Erythroblast (primary cell): ENCODE data around the gene ABAT.
"Not testable (repeated sequence)": the region's sequence is repeated elsewhere in the genome, so short reads cannot be mapped to it uniquely, and the experiment has no call there.

Experiments used
- DNase-seq, 2 experiments: peaks; one replicate each; lab custom pipeline; 2025; lab: John Stamatoyannopoulos, UW
- GATA1 ChIP-seq: IDR thresholded peaks from 2 replicates; pipeline ENCODE4 v1.6.1; 2011; ENCODE audit warnings: low read depth, mild to moderate bottlenecking, control low read depth, low read length, moderate library complexity
- POLR2A ChIP-seq: IDR thresholded peaks from 2 replicates; pipeline ENCODE4 v1.6.1; 2011; ENCODE audit warnings: mild to moderate bottlenecking, low read length

ABAT gene

GRCh38 chr16:8764525-8765250 is 90.3 kb downstream of the ABAT start:
- DNase-seq = no peak
- TF ChIP-seq GATA1 (no peak), POLR2A (no peak)

GRCh38 chr16:8767176-8767575 is 92.8 kb downstream of the ABAT start:
- TF ChIP-seq GATA1 = no peak
- no peak for TF ChIP-seq POLR2A
- DNase-seq = no peak

- no peak for DNase-seq
- no peak for TF ChIP-seq GATA1
These were observed 93.9 kb downstream of the ABAT start for GRCh38 chr16:8768283-8768682.

- TF ChIP-seq GATA1 (no peak), POLR2A (no peak)
- no peak for DNase-seq
These were observed 94.3 kb downstream of the ABAT start for GRCh38 chr16:8768692-8769091.

GRCh38 chr16:8773537-8773936 is 99.1 kb downstream of the ABAT start:
- DNase-seq = no peak
- no peak for TF ChIP-seq GATA1
- TF ChIP-seq POLR2A = no peak

- DNase-seq = no peak
- TF ChIP-seq POLR2A = no peak
- TF ChIP-seq GATA1 = no peak
These were observed 99.8 kb downstream of the ABAT start for GRCh38 chr16:8774208-8774607.

GRCh38 chr16:8775359-8775758 is 100.9 kb downstream of the ABAT start:
- TF ChIP-seq GATA1 (no peak), POLR2A (no peak)
- DNase-seq = no peak

- no peak for DNase-seq
- TF ChIP-seq GATA1 (no peak), POLR2A (no peak)
These were observed 101.7 kb downstream of the ABAT start for GRCh38 chr16:8776129-8776584.

GRCh38 chr16:8777217-8777616 is 102.8 kb downstream of the ABAT start:
- no peak for DNase-seq
- TF ChIP-seq GATA1 (no peak), POLR2A (no peak)

- TF ChIP-seq GATA1 = no peak
- TF ChIP-seq POLR2A = no peak
- no peak for DNase-seq
These were observed 107.4 kb downstream of the ABAT start for GRCh38 chr16:8781797-8782196.

- TF ChIP-seq POLR2A = no peak
- no peak for TF ChIP-seq GATA1
These were observed 108.3 kb downstream of the ABAT start for GRCh38 chr16:8782673-8783072.

GRCh38 chr16:8785408-8785807 is 111.0 kb downstream of the ABAT start:
- no peak for DNase-seq
- TF ChIP-seq POLR2A (no peak), GATA1 (no peak)

More at GRCh38 chr16:8782673-8783072, 108.3 kb downstream of the ABAT start:
- no peak for DNase-seq

GRCh38 chr16:8786316-8786715 is 111.9 kb downstream of the ABAT start:
- not testable (repeated sequence) for DNase-seq

- no peak for TF ChIP-seq POLR2A
- TF ChIP-seq GATA1 = no peak
- DNase-seq = no peak
These were observed 114.3 kb downstream of the ABAT start for GRCh38 chr16:8788578-8789172.

- TF ChIP-seq GATA1 = no peak
These were observed 120.7 kb downstream of the ABAT start for GRCh38 chr16:8795091-8795490.

More at GRCh38 chr16:8795091-8795490, 120.7 kb downstream of the ABAT start:
- DNase-seq = no peak
